Endothelial cell of umbilical vein (primary cell): Measurements from ENCODE around the gene ACER1. TPM values are rescaled to one million over a fixed set of nuclear protein-coding genes. Genes with fewer than 3 reads are reported as not detected.

ENCODE experiments used
- BruUV-seq: library from RNA; stranded (reverse); fragments of 400-500 nt; replicated peaks from 2 replicates; lab custom pipeline; 2021; lab: Mats Ljungman, UMichigan
- CTCF ChIA-PET: fragments of 300-600, 350-600 bp; sonication (Branson Sonifier 250); formaldehyde crosslinking; loops from one replicate; lab custom pipeline; 2021; ENCODE audit warnings: antibody characterized with exemption, inconsistent platforms; lab: Charles Lee
- POLR2A ChIA-PET: fragments of 300-600, 350-600 bp; sonication (Branson Sonifier 250); formaldehyde crosslinking; loops from one replicate; lab custom pipeline; 2021; ENCODE audit warnings: antibody characterized with exemption, inconsistent platforms; lab: Charles Lee
- DNase-seq: peaks from one replicate; pipeline ENCODE4 v3.0.0-alpha.2; 2011; ENCODE audit warnings: low read depth, low spot score
- FAIRE-seq: peaks from 2 replicates; lab custom pipeline; 2011; peaks lifted over from hg19 to GRCh38; lab: Jason Lieb, UNC
- H2AFZ ChIP-seq: 2 replicates; pipeline ENCODE4 v1.6.0; 2012; ENCODE audit warnings: low read depth, low read length, control low read depth, inconsistent platforms
- H3K27ac ChIP-seq: 2 replicates; pipeline ENCODE4 v1.5.1; 2011; ENCODE audit warnings: low read depth, mild to moderate bottlenecking, control low read depth, low read length, moderate library complexity; ENCODE audit not compliant: insufficient read depth
- H3K27me3 ChIP-seq, 2 experiments: 2 replicates each; pipeline versions ENCODE4 v1.6.0 to v1.6.1; 2011; ENCODE audit warnings: low read length in 2 of 2, mixed read lengths in 1 of 2; ENCODE audit not compliant: control insufficient read depth in 2 of 2, insufficient read depth in 2 of 2
- H3K36me3 ChIP-seq, 2 experiments: 2 replicates in 1 of 2; 3 replicates in 1 of 2; pipeline ENCODE4 v1.5.1; 2011; ENCODE audit warnings: low read length in 2 of 2, mild to moderate bottlenecking in 1 of 2, moderate library complexity in 1 of 2; ENCODE audit not compliant: control insufficient read depth in 2 of 2, insufficient read depth in 2 of 2; ENCODE audit errors: extremely low read depth in 1 of 2
- H3K4me1 ChIP-seq: 3 replicates; pipeline ENCODE4 v1.5.1; 2011; ENCODE audit warnings: mild to moderate bottlenecking, low read length; ENCODE audit not compliant: control insufficient read depth, insufficient read depth; ENCODE audit errors: extremely low read depth
- H3K4me2 ChIP-seq: 2 replicates; pipeline ENCODE4 v1.6.1; 2011; ENCODE audit warnings: low read length, control low read depth, mixed read lengths; ENCODE audit not compliant: insufficient read depth
- H3K4me3 ChIP-seq, 3 experiments: fragments of 200-600 bp in 1 of 3; sonication (generic), shearing (Covaris generic) in 1 of 3; replicated peaks in 1 of 3; 2 replicates each; pipeline ENCODE4 v1.5.1; 2011 to 2016; ENCODE audit warnings: control low read depth in 3 of 3, low read length in 3 of 3, mild to moderate bottlenecking in 2 of 3, inconsistent platforms in 1 of 3, low read depth in 1 of 3, moderate library complexity in 1 of 3; ENCODE audit not compliant: insufficient read depth in 1 of 3
- H3K79me2 ChIP-seq: 2 replicates; pipeline ENCODE4 v1.6.0; 2012; ENCODE audit warnings: low read length, inconsistent platforms; ENCODE audit not compliant: control insufficient read depth, insufficient read depth
- H3K9ac ChIP-seq: replicated peaks from 2 replicates; pipeline ENCODE3; 2011; ENCODE audit warnings: low read length, control low read depth; ENCODE audit not compliant: insufficient read depth; ENCODE audit errors: extremely low read depth
- H3K9me1 ChIP-seq: replicated peaks from 3 replicates; pipeline ENCODE4 v1.6.0; 2011; ENCODE audit warnings: mild to moderate bottlenecking, low read length; ENCODE audit not compliant: control insufficient read depth, insufficient read depth; ENCODE audit errors: extremely low read depth
- H3K9me3 ChIP-seq: replicated peaks from 2 replicates; pipeline ENCODE4 v1.5.1; 2012; ENCODE audit warnings: low read length, inconsistent platforms; ENCODE audit not compliant: control insufficient read depth, insufficient read depth
- H4K20me1 ChIP-seq: replicated peaks from 2 replicates; pipeline ENCODE3; 2011; ENCODE audit warnings: mild to moderate bottlenecking, low read length; ENCODE audit not compliant: control insufficient read depth, insufficient read depth; ENCODE audit errors: extremely low read depth
- EZH2 ChIP-seq: IDR thresholded peaks from 2 replicates; pipeline ENCODE4 v1.6.1; 2012; ENCODE audit warnings: borderline replicate concordance, low read depth, mild to moderate bottlenecking, moderate library complexity, low read length, inconsistent platforms; ENCODE audit not compliant: severe bottlenecking
- FOS ChIP-seq: IDR thresholded peaks from 2 replicates; pipeline ENCODE4 v1.6.1; 2011; ENCODE audit warnings: mild to moderate bottlenecking, low read length, moderate library complexity, borderline replicate concordance; ENCODE audit not compliant: insufficient read depth
- GATA2 ChIP-seq: IDR thresholded peaks from 2 replicates; pipeline ENCODE4 v1.7.0; 2011; ENCODE audit warnings: low read depth, mild to moderate bottlenecking, moderate library complexity, mixed read lengths, low read length; ENCODE audit not compliant: insufficient read length, insufficient read depth
- JUN ChIP-seq: IDR thresholded peaks from 2 replicates; pipeline ENCODE4 v1.6.1; 2011; ENCODE audit warnings: borderline replicate concordance, low read depth; ENCODE audit not compliant: insufficient read length, insufficient read depth
- MAX ChIP-seq: IDR thresholded peaks from 2 replicates; pipeline ENCODE4 v1.6.1; 2011; ENCODE audit not compliant: insufficient read depth, insufficient read length
- MYC ChIP-seq: IDR thresholded peaks from one replicate; pipeline ENCODE4 v1.6.1; 2011; ENCODE audit warnings: mild to moderate bottlenecking, low read depth, low read length
- POLR2A ChIP-seq: IDR thresholded peaks from 2 replicates; pipeline ENCODE4 v1.6.1; 2012; ENCODE audit warnings: low read depth, mild to moderate bottlenecking, control low read depth, low read length
- POLR2AphosphoS5 ChIP-seq: IDR thresholded peaks from 2 replicates; pipeline ENCODE4 v1.6.1; 2012; ENCODE audit warnings: low read depth, mild to moderate bottlenecking, control low read depth, low read length, moderate library complexity; ENCODE audit not compliant: insufficient read depth
- dilution Hi-C: fragments of 300-500 bp; cut with MboI; formaldehyde crosslinking; loops from one replicate; pipeline ENCODE4 v1.15.0; 2019; ENCODE audit warnings: low sequenced_read_pairs; ENCODE audit not compliant: extremely low pct_ligation_motif_present
- intact Hi-C: fragments of 100-400 bp; cut with micrococcal nuclease; formaldehyde crosslinking; loops from one replicate; pipeline ENCODE4 v1.10.0; 2022
- polyA plus RNA-seq, 4 experiments: library from polyadenylated mRNA; depleted of rRNA in 3 of 4; stranded (reverse) in 3 of 4; unstranded in 1 of 4; fragments of >200 nt; gene quantifications; 2 replicates each; pipeline versions ENCODE4 v1.2.1 to v1.2.3, GENCODE V29; 2011 to 2012; ENCODE audit warnings: missing spikeins in 1 of 4
- total RNA-seq: library from RNA; stranded (reverse); gene quantifications from 2 replicates; pipeline ENCODE4 v1.2.3, GENCODE V29; 2021
- TF ChIP-seq, protein P1 (sequence below), 2 donors: IDR thresholded peaks; 1 replicate in 1 of 2; 2 replicates in 1 of 2; pipeline ENCODE4 v1.5.1; 2011; ENCODE audit warnings: low read length in 2 of 2, mild to moderate bottlenecking in 2 of 2, moderate library complexity in 2 of 2, control low read depth in 1 of 2, inconsistent platforms in 1 of 2, low read depth in 1 of 2; ENCODE audit not compliant: insufficient read depth in 1 of 2; ENCODE audit errors: extremely low read depth in 1 of 2

The ACER1 gene
- total and polyA plus RNA-seq, 2 donors (not counting 3 experiments of a cell fraction or from before 2014, with no cell fraction given) = 0.04 TPM; not detected in 1

GRCh38 chr19:6279620-6279930, 53.8 kb downstream of the ACER1 start:
- peak overlapping the region; percentile 71 for H3K4me2 ChIP-seq
- CTCF ChIA-PET = interaction anchor here (1.2 to 1.4 kb wide), 3 partner anchors 36 to 61 kb away, joined by 3 to 12 read pairs (median 4); no protein-coding TSS in a partner anchor
- H3K79me2 ChIP-seq = peaks cover 47% of the 10 kb centered on the region
- no peaks in the 10 kb centered on the region for H3K36me3 ChIP-seq
- H3K4me1 ChIP-seq = peaks cover 43% of the 10 kb centered on the region
- TF ChIP-seq FOS = no peak
- TF ChIP-seq MAX = no peak
- TF ChIP-seq EZH2 = no peak
- no peak for TF ChIP-seq GATA2
- no peak for TF ChIP-seq JUN
- no peak for TF ChIP-seq POLR2AphosphoS5
- TF ChIP-seq, protein P1, sequence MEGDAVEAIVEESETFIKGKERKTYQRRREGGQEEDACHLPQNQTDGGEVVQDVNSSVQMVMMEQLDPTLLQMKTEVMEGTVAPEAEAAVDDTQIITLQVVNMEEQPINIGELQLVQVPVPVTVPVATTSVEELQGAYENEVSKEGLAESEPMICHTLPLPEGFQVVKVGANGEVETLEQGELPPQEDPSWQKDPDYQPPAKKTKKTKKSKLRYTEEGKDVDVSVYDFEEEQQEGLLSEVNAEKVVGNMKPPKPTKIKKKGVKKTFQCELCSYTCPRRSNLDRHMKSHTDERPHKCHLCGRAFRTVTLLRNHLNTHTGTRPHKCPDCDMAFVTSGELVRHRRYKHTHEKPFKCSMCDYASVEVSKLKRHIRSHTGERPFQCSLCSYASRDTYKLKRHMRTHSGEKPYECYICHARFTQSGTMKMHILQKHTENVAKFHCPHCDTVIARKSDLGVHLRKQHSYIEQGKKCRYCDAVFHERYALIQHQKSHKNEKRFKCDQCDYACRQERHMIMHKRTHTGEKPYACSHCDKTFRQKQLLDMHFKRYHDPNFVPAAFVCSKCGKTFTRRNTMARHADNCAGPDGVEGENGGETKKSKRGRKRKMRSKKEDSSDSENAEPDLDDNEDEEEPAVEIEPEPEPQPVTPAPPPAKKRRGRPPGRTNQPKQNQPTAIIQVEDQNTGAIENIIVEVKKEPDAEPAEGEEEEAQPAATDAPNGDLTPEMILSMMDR (IDR thresholded peaks at IDR 0.05; ENCODE audit: extremely low read depth in 1 of 2, insufficient read depth in 1 of 2, low read depth in 1 of 2, low read length in 2 of 2) = no peak
- TF ChIP-seq MYC = no peak
- TF ChIP-seq POLR2A = no peak
- H3K9ac ChIP-seq = peak overlapping the region; percentile 91
- no peaks in the 10 kb centered on the region for H3K9me3 ChIP-seq
- peak overlapping the region; percentile 70 to 90 (median 82) for H3K4me3 ChIP-seq
- dilution Hi-C loops = loop anchor here (10.0 kb wide), 1 partner anchor 55 kb away; no protein-coding TSS in a partner anchor
- FAIRE-seq (no peak), DNase-seq (no peak)
- no TSS peak for BruUV-seq
- H3K27me3 ChIP-seq = no peaks in the 10 kb centered on the region
- no peaks in the 10 kb centered on the region for H4K20me1 ChIP-seq
- POLR2A ChIA-PET = interaction anchor here (1.3 kb wide), 1 partner anchor 13 kb away, joined by 3 read pairs; no protein-coding TSS in a partner anchor
- H2AFZ ChIP-seq = no peak overlapping the region
- H3K9me1 ChIP-seq = no peaks in the 10 kb centered on the region
- peak overlapping the region; percentile 73 for H3K27ac ChIP-seq
- intact Hi-C loops = no loop called here
